ENCODE results near the gene SFT2D1. TPM values are rescaled to one million over a fixed set of nuclear protein-coding genes. Genes with fewer than 3 reads are reported as not detected.

The SFT2D1 gene
- total RNA-seq, 3 donors from 2014 or later (not counting 1 experiment from before 2014, with no cell fraction given) = 32.8 to 44.7 (median 33.5) TPM

DNA sequence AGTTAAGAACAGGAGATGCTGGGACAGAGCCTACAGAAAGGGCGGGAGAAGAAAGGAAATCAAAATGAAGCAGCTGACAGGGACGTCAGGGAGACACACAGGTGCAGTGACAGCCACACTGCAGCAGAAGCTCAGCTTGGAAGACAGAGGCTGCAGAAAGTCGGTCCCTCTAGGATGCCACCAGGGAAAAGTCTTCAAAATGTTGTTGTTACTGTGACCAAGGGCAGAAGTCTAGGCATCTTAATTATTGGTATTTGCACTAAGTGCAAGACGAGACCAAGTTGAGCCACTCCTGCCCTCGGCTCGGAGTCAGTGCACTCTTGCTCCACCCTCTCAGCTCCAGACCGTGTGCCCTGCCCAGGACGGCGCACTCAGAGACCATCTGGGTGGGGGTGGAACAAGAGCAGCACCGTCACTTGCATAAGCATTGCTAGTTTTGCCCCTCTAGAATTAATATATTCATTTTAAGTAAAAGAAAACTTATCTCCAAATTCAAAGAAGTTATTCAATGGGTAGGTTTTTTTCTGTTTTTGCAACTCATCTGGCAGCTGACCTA lies 36.7 kb downstream of the SFT2D1 start:
- peaks cover 0 to 4% of the 10 kb centered on the region in 2 donors for H3K4me1 Mint-ChIP-seq

DNA sequence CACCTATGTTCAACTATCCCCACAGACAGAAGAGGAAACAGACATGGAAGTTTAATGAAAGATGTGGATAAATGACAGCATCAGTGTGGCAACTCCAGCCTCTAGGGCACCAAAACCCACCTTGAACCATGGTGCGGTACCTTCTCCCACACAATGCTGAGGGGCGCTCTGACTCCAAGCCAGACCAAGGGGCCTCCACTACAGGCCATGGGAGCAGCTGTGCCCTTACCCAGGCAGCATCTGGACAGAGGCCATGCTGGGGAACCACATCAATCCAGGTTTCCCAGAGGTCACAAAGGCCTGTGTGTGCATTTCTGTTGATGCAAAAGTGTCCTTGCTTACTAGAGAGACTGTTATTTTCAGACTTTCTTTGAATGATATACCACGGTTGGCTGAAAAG lies 38.2 kb downstream of the SFT2D1 start:
- intact Hi-C loops (cut with micrococcal nuclease) = no loop called here
- Histone ChIP-seq H3K4me3 (ENCODE audit: low read length) (no peak overlapping the region), H3K27me3 (ENCODE audit: control insufficient read depth, insufficient read depth, low read length) (peaks cover 20% of the 10 kb centered on the region), H3K4me1 (ENCODE audit: control insufficient read depth, insufficient read depth, low read length) (peaks cover 13% of the 10 kb centered on the region), H3K9me3 (ENCODE audit: control insufficient read depth, insufficient read depth, low read length) (no peaks in the 10 kb centered on the region), H3K36me3 (ENCODE audit: control insufficient read depth, insufficient read depth, low read length) (no peaks in the 10 kb centered on the region), H3K27ac (ENCODE audit: low read length) (no peak overlapping the region)
- TF ChIP-seq, protein P1, sequence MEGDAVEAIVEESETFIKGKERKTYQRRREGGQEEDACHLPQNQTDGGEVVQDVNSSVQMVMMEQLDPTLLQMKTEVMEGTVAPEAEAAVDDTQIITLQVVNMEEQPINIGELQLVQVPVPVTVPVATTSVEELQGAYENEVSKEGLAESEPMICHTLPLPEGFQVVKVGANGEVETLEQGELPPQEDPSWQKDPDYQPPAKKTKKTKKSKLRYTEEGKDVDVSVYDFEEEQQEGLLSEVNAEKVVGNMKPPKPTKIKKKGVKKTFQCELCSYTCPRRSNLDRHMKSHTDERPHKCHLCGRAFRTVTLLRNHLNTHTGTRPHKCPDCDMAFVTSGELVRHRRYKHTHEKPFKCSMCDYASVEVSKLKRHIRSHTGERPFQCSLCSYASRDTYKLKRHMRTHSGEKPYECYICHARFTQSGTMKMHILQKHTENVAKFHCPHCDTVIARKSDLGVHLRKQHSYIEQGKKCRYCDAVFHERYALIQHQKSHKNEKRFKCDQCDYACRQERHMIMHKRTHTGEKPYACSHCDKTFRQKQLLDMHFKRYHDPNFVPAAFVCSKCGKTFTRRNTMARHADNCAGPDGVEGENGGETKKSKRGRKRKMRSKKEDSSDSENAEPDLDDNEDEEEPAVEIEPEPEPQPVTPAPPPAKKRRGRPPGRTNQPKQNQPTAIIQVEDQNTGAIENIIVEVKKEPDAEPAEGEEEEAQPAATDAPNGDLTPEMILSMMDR (IDR thresholded peaks at IDR 0.05) = no peak
- DNase-seq (no peak), ATAC-seq (no peak)
- Mint-ChIP-seq H3K27ac (no peak overlapping the region), H3K36me3 (no peaks in the 10 kb centered on the region), H3K4me3 (no peak overlapping the region), H3K9me3 (no peaks in the 10 kb centered on the region), H3K27me3 (ENCODE audit: low read depth in 2 of 2) (peaks cover 41 to 58% of the 10 kb centered on the region in 2 donors), H3K4me1 (peaks cover 0 to 4% of the 10 kb centered on the region in 2 donors)
- WGBS (ENCODE audit: insufficient coverage) = 89% methylated on average over 3 of the region's 3 CpGs

More for the DNA sequence above, 36.7 kb downstream of the SFT2D1 start:
- peaks cover 20% of the 10 kb centered on the region for H3K27me3 ChIP-seq (ENCODE audit: control insufficient read depth, insufficient read depth, low read length)
- peaks cover 13% of the 10 kb centered on the region for H3K4me1 ChIP-seq (ENCODE audit: control insufficient read depth, insufficient read depth, low read length)
- TF ChIP-seq, protein P1 (IDR thresholded peaks at IDR 0.05) = no peak
- H3K9me3 ChIP-seq (ENCODE audit: control insufficient read depth, insufficient read depth, low read length) = no peaks in the 10 kb centered on the region
- H3K27ac Mint-ChIP-seq = no peak overlapping the region
- peaks cover 49 to 63% of the 10 kb centered on the region in 2 donors for H3K27me3 Mint-ChIP-seq (ENCODE audit: low read depth in 2 of 2)
- H3K36me3 ChIP-seq (ENCODE audit: control insufficient read depth, insufficient read depth, low read length) = no peaks in the 10 kb centered on the region
- no peaks in the 10 kb centered on the region for H3K9me3 Mint-ChIP-seq
- no peak overlapping the region for H3K27ac ChIP-seq (ENCODE audit: low read length)
- H3K36me3 Mint-ChIP-seq = no peaks in the 10 kb centered on the region
- peak overlapping the region; percentile 40 for H3K4me3 Mint-ChIP-seq
- intact Hi-C loops (cut with micrococcal nuclease) = no loop called here
- H3K4me3 ChIP-seq (ENCODE audit: low read length) = no peak overlapping the region
- DNase-seq (no peak), ATAC-seq (no peak)
- 87% methylated on average over 7 of the region's 10 CpGs for WGBS (ENCODE audit: insufficient coverage)

DNA sequence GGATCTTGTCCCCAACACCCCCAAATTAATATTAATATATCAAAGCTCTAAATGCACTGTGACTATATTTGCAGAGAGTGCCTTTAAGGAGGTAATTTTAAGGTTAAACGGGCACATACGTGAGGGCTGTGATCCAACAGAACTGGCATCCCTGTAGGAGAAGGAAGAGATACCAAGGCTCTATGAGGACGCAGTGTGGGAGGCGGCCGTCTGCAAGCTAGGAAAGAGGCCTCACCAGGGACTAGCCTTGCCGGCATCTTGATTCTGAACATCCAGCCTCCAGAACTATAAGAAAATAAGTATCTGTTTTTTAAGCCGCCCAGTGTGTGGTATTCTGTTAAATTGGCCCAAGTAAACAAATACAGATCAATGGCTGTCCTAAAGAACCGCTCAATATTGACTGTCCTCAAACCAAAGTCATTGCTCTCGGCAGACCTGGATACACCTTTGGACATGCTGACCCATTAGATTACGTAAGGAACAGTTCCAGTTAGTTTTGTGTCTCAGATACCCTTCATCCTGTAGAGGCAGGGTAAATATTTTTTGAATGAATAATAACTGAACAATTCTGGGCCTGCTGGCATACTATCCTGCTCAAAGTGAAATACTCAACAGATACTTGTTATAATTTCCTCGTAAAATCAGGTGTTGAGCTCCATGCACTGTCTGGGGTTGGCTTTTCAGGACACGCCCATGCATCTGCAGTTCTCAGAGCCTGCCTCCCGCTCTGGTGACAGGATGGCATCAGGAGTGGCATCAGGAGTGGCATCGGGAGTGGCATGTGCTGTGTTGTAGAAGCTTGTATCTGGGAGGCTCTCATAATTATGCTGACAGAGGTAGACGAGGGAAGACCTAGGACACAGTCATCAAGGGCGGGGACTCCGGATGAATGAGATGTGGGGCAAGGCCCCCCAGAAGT lies 40.5 kb downstream of the SFT2D1 start:
- H3K27ac ChIP-seq (ENCODE audit: low read length) = no peak overlapping the region
- TF ChIP-seq, protein P1 (IDR thresholded peaks at IDR 0.05) = no peak
- H3K4me1 ChIP-seq (ENCODE audit: control insufficient read depth, insufficient read depth, low read length) = peaks cover 3% of the 10 kb centered on the region
- no peaks in the 10 kb centered on the region for H3K36me3 Mint-ChIP-seq
- no peak overlapping the region for H3K4me3 Mint-ChIP-seq
- H3K27me3 Mint-ChIP-seq (ENCODE audit: low read depth in 2 of 2) = peaks cover 45 to 60% of the 10 kb centered on the region in 2 donors
- no peak overlapping the region for H3K4me3 ChIP-seq (ENCODE audit: low read length)
- no peak for ATAC-seq
- H3K27me3 ChIP-seq (ENCODE audit: control insufficient read depth, insufficient read depth, low read length) = peaks cover 10% of the 10 kb centered on the region
- H3K27ac Mint-ChIP-seq = no peak overlapping the region
- no peaks in the 10 kb centered on the region for H3K9me3 ChIP-seq (ENCODE audit: control insufficient read depth, insufficient read depth, low read length)
- WGBS (ENCODE audit: insufficient coverage) = 91% methylated on average over 17 of the region's 17 CpGs
- H3K4me1 Mint-ChIP-seq = peaks cover 0 to 4% of the 10 kb centered on the region in 2 donors
- H3K9me3 Mint-ChIP-seq = no peaks in the 10 kb centered on the region
- DNase-seq = no peak
- intact Hi-C loops (cut with micrococcal nuclease) = no loop called here
- H3K36me3 ChIP-seq (ENCODE audit: control insufficient read depth, insufficient read depth, low read length) = no peaks in the 10 kb centered on the region
